GM18511 (cell line): Measurements from ENCODE around the gene PPM1H.

ENCODE experiments used
- ATAC-seq: cut with Tn5 transposase; IDR thresholded peaks from one replicate; pipeline ENCODE4 v1.9.1; 2021; ENCODE audit warnings: mild to moderate bottlenecking, moderate library complexity; ENCODE audit not compliant: unreplicated experiment

The PPM1H gene

DNA sequence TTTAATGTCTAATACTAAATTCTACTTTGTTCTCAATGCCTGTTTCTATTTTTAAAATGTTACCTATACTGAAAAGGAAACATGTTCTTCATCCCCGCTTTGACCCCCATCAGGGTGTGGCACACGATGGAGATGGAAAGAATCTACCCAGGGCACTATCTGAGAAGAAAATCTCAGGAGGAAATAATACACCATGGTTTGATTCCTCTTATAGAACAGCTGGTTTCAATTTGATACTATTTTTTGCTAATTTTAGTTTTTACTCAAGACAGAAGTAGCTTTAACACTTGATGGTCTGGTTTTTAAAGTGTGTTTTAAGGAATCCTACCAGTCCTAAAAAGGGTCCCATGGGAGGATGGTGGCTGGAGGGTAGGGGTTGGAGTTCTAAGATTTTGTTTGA lies 56.7 kb downstream of the PPM1H start:
- ATAC-seq: no peak

DNA sequence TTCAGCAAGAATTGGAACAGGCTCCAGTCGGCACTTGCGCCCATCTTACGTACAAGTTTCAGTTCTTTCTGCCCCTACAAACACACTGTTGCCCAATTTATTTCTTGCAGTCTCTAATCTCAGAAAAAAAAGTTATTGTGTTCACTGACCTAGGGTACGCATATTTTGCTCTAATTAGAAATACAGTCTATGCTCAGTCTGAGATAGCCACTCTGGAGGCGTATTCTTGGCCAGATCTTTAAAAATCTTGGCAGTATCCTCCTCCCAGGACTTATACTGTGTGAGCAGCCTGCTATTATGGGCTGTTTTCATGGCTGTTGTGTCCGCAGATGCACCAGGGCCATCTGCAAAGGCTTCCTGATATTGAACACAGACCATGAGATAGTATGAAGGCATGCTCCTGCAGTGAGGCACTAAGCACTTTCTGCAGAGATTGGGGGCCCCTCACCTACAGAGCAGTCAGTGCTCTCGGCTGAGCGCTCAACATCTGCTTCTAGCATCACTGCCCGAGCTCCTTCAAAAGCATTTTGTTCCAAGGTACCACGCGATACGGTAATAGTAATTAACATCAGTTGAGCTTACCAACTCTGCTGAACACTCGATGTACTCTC lies 57.9 kb downstream of the PPM1H start:
- ATAC-seq: no peak

DNA sequence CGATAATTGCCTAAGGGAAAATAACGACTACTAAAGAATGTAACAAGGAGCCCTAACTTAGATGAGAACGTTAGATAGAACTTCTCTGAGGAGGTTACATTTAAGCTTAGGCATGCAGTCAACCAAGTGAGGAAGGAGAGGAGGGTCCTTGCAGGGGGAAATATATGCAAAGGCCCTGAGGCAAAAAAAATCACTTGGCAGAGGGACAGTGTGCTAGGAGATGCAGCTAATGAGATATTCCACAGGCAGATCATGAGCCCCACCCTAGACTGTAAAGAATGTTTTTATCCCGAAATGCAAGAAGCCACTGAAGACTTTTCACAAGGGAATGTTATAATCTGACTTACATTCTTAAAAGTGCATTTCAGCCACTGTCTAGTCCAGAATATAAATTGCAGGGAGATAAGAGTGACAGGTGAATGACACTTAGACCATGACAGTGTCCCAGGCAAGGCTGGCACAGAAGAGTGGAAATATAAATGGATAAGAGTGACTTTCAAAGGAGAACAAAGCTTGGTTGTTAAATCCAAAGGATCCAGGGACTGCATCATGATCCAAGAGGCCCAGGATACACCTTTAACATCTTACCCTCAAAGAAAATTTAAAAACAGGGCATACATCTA lies 61.0 kb downstream of the PPM1H start:
- ATAC-seq: no peak

DNA sequence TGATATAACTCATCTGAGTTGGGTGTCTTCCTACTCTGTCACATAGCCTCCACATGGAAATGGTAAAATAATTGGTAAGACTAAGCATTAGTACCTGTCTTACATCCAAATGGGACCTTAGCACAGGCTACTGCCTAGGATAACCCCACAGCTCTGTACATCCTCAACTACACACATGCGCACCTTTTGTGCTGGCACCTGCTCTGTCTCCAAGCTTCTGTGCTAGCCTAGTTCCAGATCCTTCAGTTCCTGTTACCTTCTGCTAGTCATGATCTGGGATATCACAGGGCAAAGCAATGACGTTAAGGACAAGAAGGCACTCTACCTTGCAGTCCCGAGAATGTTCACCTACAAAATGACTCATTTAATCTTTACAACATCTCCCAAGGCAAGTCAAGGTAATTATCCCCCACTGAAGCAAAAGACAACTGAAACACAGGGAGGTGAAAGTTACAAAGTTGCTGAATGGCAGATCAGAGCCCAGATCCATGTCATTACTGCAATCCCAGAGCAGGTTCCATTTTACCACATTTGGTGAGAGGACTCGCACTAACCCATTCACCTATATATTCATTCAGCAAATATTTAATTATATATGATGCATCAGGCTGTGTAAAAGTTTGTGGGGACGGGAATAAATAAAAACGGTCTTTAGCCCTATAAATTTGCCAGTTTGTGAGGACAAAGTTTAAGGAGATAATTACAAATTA lies 61.7 kb downstream of the PPM1H start:
- ATAC-seq: no peak

DNA sequence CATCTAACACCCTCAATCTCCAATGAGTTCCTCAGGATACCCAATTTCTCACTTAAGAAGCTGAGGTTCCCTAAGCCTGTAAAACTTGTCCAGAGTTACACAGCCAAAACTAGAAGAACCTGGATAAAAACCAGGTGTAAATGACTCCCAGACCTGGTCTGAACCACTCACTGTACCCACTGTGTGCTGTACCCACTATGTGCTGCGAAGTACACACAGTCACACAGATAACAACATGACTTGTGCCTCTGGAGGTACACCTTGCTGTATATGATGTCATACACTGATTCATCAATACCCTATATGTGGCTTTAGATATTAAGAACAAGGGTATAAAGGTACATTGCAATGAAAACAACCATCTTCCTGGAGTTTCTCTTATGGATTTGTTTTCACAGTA lies 66.1 kb downstream of the PPM1H start:
- ATAC-seq: no peak

DNA sequence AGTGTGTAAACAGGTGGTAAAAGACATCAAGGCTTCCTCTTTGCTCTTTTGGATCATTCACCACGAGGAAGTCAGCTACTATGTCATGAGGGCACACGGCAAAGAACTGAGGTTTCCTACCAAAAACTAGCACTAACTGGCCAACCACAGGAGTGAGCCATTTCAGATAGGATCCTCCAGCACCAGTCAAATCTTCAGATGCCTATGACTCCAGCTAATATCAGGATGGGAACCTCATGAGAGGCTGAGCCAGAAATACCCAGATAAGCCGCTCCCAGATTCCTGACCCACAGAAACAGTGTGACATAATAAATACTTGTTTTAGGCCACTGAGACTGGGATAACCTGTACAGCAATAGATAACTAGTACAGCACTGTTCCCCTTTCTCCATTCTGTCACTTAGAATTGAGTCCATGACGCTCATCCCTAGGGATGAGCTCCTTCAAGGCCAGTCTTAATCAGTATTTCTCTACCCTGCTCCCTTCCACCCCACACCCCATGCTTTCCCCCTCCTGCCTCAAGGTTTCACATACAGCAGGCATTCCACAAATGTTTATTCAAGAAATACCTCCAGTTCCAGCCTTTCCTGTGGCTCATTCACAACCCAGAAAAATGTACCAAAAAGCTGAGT lies 68.4 kb downstream of the PPM1H start:
- no peak for ATAC-seq

DNA sequence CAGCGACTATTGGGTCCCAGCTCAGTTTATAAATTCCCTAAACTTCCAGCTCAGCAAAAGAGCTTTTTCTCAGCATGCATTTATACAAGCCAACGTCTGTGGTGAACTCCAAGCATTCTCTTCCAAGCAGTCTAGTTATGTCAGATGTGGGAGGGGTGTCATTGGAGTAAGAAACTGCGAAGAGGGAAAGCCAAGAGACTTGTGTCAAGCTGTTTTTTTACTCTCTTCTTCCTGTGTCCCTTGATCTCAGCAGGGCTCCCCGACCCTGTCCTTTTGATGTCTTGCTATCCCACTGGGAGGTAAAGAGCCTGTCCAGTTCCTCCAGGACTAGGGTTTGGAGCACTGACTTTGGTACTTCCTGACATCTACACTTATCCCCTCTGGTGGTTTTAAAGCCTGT lies 69.0 kb downstream of the PPM1H start:
- ATAC-seq: no peak

DNA sequence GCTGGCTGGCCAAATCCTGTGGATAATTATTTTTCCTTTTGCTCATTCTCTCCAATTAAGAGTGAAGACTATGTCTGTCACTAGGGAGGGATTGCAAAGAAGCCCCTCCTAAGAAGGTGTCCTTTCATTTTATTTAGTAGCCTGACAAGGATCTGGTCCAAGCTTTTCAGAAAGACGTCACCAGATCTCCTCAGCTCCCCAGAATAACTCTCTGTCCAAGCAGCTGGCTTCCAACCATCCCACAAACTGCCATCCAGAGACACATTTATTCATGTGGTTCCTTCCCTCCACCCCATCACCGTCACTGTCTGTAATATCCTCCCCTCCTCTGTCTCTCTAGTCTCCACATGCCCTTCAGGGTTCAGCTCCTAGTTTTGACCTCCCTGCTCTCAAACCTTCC lies 69.9 kb downstream of the PPM1H start:
- ATAC-seq: no peak

DNA sequence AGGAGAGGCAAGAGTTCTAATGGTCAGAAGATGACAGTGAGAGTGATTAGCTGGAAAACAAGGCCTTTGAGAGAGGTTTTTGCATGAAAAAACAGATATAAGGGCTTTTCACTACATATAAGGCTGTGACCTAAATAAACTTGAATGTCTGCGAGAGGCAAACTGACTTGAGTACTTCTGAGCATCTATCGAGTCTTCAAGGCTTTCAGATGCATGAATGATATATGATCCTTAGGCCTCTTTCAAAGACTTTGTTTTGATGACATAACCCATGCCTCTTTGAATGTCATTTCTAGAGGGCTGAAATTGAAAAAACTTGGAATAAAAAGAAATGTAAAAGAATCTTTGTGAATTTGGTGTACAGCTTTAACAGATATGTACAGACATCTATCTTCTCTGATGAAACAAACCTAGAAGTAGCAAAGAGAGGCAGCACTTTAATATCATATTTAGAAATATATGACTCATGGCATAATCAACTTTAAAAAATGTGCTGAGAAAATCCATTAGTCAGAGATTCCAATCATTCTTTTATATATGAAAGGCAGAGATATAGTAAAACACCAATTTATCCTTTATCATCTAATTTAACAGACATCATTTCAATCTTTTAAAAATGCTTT lies 72.6 kb downstream of the PPM1H start:
- no peak for ATAC-seq

DNA sequence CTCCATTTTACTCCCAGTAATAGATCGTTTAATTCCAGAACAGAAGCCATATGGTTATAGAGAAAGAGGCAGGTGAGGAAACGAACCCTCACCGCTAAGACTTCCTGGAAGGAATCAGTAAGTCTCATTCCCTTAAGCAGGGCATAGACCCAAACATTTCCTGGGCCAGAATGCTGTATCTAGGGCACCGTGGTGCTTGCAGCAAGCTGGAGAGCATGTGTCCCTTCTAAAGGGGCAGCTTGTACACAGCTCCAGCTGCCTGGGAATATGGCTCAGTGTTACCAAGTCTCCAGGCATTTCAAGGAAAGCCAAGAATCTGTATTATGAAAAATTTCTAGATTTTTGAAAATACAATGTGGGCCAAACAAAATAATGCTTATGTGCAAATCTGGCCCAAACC lies 73.4 kb downstream of the PPM1H start:
- ATAC-seq: no peak

DNA sequence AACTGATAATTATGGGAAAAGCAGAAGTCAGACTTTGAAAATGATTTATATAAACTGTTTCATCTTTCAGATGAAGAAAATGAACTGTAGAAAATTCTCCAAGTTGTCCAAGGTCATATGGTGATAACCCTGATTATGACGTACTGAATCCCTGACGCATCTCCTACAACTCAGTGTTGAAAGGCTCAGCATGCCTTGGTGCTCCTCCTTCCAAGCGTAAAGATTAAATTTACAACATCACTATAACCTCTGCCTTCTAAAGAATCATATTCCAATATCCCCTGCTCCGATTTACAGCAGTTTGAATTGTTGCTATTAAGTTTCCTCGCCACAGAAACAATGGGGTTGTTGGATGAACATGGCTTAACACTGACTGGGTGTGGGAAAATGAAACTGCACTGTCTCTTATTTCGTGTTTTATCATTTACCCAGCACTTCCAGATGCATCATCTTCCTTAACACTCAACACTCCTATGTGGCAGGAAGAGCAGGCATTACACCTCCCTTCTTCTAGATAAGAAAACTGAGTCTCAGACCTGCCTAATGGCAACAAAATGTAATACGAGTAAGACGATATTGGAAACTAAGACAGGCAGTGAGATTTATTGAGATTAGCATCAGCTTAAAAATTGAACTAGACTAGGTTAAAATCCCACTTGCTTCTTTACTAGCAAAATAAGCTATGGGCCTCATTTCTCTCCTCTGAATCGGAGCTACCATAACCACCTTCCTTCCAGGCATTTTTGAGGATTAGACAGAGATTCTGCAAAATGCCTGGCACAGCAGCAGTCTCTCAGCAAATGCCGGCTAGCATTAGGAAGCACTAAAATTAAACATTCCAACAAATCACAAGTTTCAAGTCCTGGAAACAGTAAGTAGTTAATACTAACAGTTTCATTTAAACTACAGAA lies 74.2 kb downstream of the PPM1H start:
- no peak for ATAC-seq

DNA sequence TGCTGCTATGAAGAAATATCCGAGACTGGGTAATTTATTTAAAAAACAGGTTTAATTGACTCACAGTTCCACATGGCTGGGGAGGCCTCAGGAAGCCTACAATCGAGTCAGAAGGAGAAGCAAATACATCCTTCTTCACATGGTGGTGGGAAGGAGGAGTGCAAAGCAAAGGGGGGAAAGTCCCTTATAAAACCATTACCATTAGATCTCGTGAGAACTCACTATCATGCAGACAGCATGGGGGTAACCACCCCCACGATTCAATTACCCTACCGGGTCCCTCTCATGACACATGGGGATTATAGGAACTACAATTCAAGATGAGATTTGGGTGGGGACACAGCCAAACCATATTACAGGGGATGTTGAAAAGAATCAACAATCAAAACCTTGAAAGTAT lies 74.9 kb downstream of the PPM1H start:
- ATAC-seq: no peak

DNA sequence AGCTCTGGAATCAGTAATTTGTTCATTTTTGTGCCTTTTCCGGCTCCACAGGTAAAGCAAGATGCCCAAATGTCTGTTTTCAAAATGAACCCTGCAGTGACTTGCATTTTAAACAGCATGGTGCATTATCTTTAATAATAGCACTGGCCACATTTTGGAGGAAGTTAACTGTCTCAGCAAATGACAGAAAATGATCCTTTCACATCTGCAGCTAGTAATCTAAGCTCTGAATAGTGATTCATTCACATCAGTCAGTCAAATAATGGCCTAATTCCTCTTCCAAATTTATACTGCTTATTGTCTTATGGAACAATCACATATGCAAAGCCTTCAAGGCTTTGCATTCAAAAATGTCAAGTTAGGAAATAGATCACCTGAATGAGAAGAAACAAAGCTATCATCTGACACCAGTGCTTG lies 75.6 kb downstream of the PPM1H start:
- ATAC-seq: no peak

DNA sequence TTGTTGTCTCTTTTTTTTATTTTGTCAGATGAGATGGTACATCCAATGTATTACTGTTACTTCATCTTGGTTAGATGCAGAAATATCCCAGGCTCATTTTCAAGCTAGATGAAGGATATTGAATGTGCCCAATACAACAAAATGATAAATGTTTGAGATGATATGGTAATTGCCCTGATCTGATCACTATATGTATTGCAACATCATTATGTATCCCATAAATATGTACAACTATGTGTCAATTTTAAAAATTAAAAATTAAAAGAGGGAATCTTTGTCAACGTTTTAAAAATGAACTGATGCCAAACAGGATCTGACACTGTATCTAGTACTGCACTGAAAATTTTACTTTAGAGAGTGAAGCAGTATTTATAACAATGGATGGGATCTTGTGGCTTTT lies 78.5 kb downstream of the PPM1H start:
- no peak for ATAC-seq

DNA sequence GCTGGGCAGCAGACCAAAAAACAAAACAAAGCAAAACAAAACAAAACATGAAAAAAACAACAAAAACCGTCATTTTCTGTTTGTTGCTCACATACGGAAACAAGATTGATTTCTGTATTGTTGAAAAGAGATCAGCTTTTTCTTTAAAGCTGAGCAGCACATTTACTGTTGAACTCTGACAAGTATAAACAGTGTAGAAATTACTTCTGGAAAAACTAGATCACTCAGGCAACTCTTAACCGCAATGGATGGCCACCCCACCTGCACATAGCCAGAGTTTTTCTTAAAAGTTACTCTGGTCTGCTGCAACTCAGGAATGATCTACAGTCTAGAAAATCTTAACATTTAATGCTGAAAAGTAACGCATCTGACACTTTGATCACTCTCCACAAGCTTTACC lies 80.9 kb downstream of the PPM1H start:
- no peak for ATAC-seq

DNA sequence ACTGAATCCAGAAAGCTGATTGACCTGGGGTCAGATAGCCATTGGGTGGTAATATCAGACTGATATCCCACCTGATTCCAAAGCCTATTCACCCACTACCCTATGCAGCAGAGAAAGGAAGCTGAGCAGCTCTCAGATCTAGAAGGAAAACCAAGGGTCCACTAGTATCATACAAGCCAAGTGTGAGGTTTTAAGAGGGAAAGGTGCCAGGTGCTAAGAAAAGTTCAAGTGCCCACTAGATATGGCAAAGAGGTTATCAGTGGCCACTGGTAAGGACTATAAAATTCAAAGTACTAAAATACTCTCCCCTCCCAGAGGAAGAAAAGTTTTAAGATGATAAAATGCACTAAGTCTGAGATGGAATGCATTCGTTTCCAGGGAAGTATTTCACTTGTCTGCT lies 85.6 kb downstream of the PPM1H start:
- no peak for ATAC-seq

DNA sequence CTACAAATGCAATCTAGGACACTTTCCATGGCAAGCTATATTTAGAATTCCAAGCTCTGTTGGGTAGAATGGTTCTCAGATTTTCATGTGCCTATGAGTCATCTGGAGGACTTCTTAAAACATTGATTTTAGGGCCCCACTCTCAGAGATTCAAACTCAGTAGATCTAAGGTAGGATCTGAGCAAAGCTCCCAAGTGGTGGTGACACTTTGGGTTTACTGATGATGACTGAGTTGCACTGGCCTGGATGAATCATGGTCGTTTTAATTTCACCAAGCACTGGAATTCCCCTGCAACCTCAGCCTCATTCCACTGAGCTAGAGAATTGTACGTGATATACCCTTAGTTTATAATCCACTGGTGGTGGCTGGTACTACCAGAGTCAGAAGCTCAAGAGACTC lies 86.5 kb downstream of the PPM1H start:
- ATAC-seq: peak; percentile 61

DNA sequence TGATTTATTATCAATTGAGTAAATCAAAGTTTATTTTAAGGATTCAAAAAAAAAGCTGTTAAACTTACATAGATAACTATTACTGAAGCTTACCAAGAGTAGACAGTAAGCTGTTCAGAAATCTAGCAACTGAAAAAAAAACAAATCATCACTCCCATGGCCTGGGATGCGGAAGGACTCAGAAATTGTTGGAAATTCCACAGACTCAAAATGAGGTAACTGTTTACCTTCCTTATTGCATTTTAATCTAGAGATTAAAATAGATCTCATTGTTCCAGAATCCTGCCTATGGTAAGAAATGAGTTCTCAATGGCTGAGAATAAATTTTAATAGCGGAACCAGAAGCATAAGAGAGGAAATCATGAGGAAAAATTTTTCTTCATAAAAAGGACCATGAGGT lies 87.2 kb downstream of the PPM1H start:
- no peak for ATAC-seq

DNA sequence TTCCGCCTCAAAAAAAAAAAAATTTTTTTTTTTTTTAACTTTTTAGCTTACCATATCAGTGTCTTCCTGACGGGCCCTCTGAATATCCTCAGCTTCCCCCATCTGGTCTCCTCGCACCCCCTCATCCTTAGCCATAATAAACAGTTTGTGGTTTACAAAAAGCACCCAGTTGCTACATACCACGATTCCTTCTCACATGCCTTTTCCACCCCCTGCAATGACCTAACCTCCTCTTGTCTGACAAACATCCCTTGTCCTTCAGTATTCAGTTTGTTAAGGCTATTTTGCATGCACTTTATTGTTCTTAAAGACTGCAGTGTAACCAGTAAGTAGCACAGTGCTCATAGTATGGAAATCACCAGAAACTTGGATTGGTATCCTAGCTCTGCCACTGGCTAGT lies 88.5 kb downstream of the PPM1H start:
- ATAC-seq: no peak

DNA sequence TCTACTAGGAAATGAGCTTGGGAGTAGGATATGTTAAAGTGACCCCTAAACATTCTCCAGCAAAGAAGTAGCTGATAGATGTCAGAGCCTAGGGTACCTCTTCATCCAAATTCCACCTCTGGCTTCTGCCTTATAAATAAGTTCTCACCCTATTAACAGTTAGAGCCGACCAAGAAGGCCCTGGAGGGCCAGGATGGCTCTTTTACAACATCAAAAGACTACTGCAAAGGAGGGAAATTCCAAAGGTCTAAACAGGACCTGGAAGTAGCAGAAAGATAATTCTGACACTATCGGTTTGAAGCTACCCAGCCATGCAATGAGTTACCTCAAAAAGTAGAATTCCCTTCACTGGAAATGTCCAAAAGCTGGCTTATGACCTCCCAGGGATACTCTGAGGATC lies 90.0 kb downstream of the PPM1H start:
- ATAC-seq: no peak

DNA sequence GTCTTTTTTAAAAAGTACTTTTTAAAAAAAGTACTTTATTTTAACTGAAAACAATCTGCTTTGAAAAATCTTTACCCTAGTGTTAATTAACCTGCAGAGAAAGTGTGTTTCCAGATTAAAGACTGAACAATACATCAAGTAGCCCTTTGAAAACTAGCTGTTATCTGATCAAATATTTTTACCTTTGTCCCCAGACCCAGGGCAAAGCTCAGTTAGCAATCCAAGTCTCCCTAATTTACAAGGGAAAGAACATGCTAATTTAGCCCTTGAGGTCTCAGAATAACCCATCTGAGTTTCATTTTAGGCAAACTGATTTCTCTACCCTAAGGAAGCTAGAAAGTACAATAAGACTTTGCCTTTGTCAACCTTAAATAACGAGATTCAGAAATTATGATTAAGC lies 91.2 kb downstream of the PPM1H start:
- no peak for ATAC-seq
